IMR-90 (cell line): ENCODE results near the gene ENTPD1. TPM values are rescaled to one million over a fixed set of nuclear protein-coding genes. Genes with fewer than 3 reads are reported as not detected.

ENCODE experiments used
- ATAC-seq: fragments of 200-7000 bp; cut with Tn5 transposase; 2 replicates; pipeline ENCODE4 v1.9.1; 2020; ENCODE audit warnings: low read depth, mild to moderate bottlenecking, moderate library complexity
- BruUV-seq: library from RNA; stranded (reverse); fragments of 400-500 nt; replicated peaks from 2 replicates; lab custom pipeline; 2021; lab: Mats Ljungman, UMichigan
- CTCF ChIA-PET: fragments of 300-600 bp; formaldehyde crosslinking; extraction: SDS; loops from one replicate; lab custom pipeline; 2021; ENCODE audit warnings: antibody characterized with exemption; lab: Yijun Ruan, JAX
- POLR2A ChIA-PET: fragments of 300-600 bp; sonication (Branson Sonifier 250); formaldehyde crosslinking; loops from one replicate; lab custom pipeline; 2022; ENCODE audit warnings: antibody characterized with exemption; ENCODE audit not compliant: unreplicated experiment; lab: Charles Lee
- DNase-seq: peaks from one replicate; pipeline ENCODE4 v3.0.0; 2013
- H2AFZ ChIP-seq: replicated peaks from 2 replicates; pipeline ENCODE3; 2013; ENCODE audit warnings: low read length, mild to moderate bottlenecking; ENCODE audit not compliant: poor library complexity
- H2AK5ac ChIP-seq: 2 replicates; pipeline ENCODE4 v1.6.1; 2013; ENCODE audit warnings: low read depth, low read length, inconsistent platforms
- H2AK9ac ChIP-seq: replicated peaks from 2 replicates; pipeline ENCODE3; 2013; ENCODE audit warnings: mild to moderate bottlenecking, low read depth, low read length, moderate library complexity; ENCODE audit not compliant: poor library complexity
- H2BK120ac ChIP-seq: 2 replicates; pipeline ENCODE4 v1.6.1; 2013; ENCODE audit warnings: low read depth, low read length, inconsistent platforms
- H2BK15ac ChIP-seq: 3 replicates; pipeline ENCODE4 v1.6.1; 2013; ENCODE audit warnings: low read depth, low read length, inconsistent platforms
- H2BK20ac ChIP-seq: 2 replicates; pipeline ENCODE4 v1.6.1; 2013; ENCODE audit warnings: low read depth, mild to moderate bottlenecking, inconsistent platforms, low read length, moderate library complexity
- H2BK5ac ChIP-seq: 2 replicates; pipeline ENCODE4 v1.6.1; 2013; ENCODE audit warnings: mild to moderate bottlenecking, low read depth, low read length, inconsistent platforms; ENCODE audit not compliant: poor library complexity, severe bottlenecking
- H3K14ac ChIP-seq: replicated peaks from 2 replicates; pipeline ENCODE4 v1.6.1; 2013; ENCODE audit warnings: low read depth, low read length, inconsistent platforms
- H3K18ac ChIP-seq: 2 replicates; pipeline ENCODE4 v1.6.1; 2013; ENCODE audit warnings: low read depth, low read length, control low read depth
- H3K23ac ChIP-seq: 2 replicates; pipeline ENCODE4 v1.6.1; 2013; ENCODE audit warnings: low read depth, low read length, inconsistent platforms
- H3K27ac ChIP-seq: 2 replicates; pipeline ENCODE4 v1.5.1; 2013; ENCODE audit warnings: mild to moderate bottlenecking, control low read depth, low read length; ENCODE audit not compliant: insufficient read depth
- H3K27me3 ChIP-seq: 2 replicates; pipeline ENCODE4 v1.6.1; 2013; ENCODE audit warnings: low read length; ENCODE audit not compliant: control insufficient read depth, insufficient read depth
- H3K36me3 ChIP-seq: 2 replicates; pipeline ENCODE4 v1.6.1; 2013; ENCODE audit warnings: low read length, mixed read lengths; ENCODE audit not compliant: control insufficient read depth, insufficient read depth
- H3K4ac ChIP-seq: 2 replicates; pipeline ENCODE4 v1.6.1; 2013; ENCODE audit warnings: low read depth, low read length, inconsistent platforms
- H3K4me1 ChIP-seq: 2 replicates; pipeline ENCODE4 v1.6.1; 2013; ENCODE audit warnings: low read length, mixed read lengths; ENCODE audit not compliant: control insufficient read depth, insufficient read depth
- H3K4me2 ChIP-seq: 2 replicates; pipeline ENCODE4 v1.6.1; 2013; ENCODE audit warnings: low read depth, mild to moderate bottlenecking, control low read depth, low read length, moderate library complexity
- H3K4me3 ChIP-seq: 2 replicates; pipeline ENCODE4 v1.5.1; 2013; ENCODE audit warnings: low read depth, mild to moderate bottlenecking, control low read depth, low read length, moderate library complexity; ENCODE audit not compliant: insufficient read depth
- H3K56ac ChIP-seq: 2 replicates; pipeline ENCODE4 v1.6.1; 2013; ENCODE audit warnings: low read length, inconsistent platforms; ENCODE audit not compliant: insufficient read depth; ENCODE audit errors: extremely low read depth
- H3K79me1 ChIP-seq, 2 experiments: 2 replicates each; pipeline ENCODE4 v1.6.1; 2013; ENCODE audit warnings: low read length in 2 of 2, inconsistent platforms in 1 of 2, low read depth in 1 of 2
- H3K9ac ChIP-seq: 2 replicates; pipeline ENCODE4 v1.6.1; 2013; ENCODE audit warnings: low read depth, low read length, control low read depth
- H3K9me1 ChIP-seq: 2 replicates; pipeline ENCODE4 v1.6.1; 2013; ENCODE audit warnings: low read length, inconsistent platforms; ENCODE audit not compliant: insufficient read depth
- H3K9me3 ChIP-seq: 2 replicates; pipeline ENCODE4 v1.6.1; 2013; ENCODE audit warnings: low read length; ENCODE audit not compliant: control insufficient read depth, insufficient read depth
- H4K20me1 ChIP-seq: 2 replicates; pipeline ENCODE4 v1.6.1; 2013; ENCODE audit warnings: low read length, inconsistent platforms; ENCODE audit not compliant: insufficient read depth
- H4K5ac ChIP-seq: 2 replicates; pipeline ENCODE4 v1.6.1; 2013; ENCODE audit warnings: mild to moderate bottlenecking, low read depth, low read length, control low read depth
- H4K8ac ChIP-seq, 2 experiments: 2 replicates each; pipeline ENCODE4 v1.6.1; 2013; ENCODE audit warnings: low read depth in 2 of 2, low read length in 2 of 2, control low read depth in 1 of 2, inconsistent platforms in 1 of 2
- H4K91ac ChIP-seq: 2 replicates; pipeline ENCODE4 v1.6.1; 2013; ENCODE audit warnings: low read depth, low read length, inconsistent platforms; ENCODE audit not compliant: insufficient read depth
- BHLHE40 ChIP-seq: fragments of 150-350 bp; IDR thresholded peaks from 2 replicates; pipeline ENCODE4 v1.6.1; 2016; ENCODE audit warnings: mild to moderate bottlenecking, low read depth, low read length
- CEBPB ChIP-seq: IDR thresholded peaks from 2 replicates; pipeline ENCODE4 v1.6.1; 2012; ENCODE audit warnings: low read depth, low read length, improper control_type of control experiment
- CHD1 ChIP-seq: IDR thresholded peaks from 2 replicates; pipeline ENCODE4 v1.6.1; 2012; ENCODE audit warnings: low read depth, low read length, improper control_type of control experiment
- CTCF ChIP-seq: conservative IDR thresholded peaks from 2 replicates; pipeline ENCODE4 v1.5.1; 2012; ENCODE audit warnings: mild to moderate bottlenecking, low read depth, low read length, improper control_type of control experiment
- ELK1 ChIP-seq: fragments of 150-350 bp; IDR thresholded peaks from 2 replicates; pipeline ENCODE4 v1.6.1; 2016; ENCODE audit warnings: low read depth, mild to moderate bottlenecking, low read length, moderate library complexity, borderline replicate concordance
- FOS ChIP-seq: fragments of 150-350 bp; IDR thresholded peaks from 2 replicates; pipeline ENCODE4 v1.6.1; 2016; ENCODE audit warnings: low read depth, low read length
- MAFK ChIP-seq: IDR thresholded peaks from 2 replicates; pipeline ENCODE4 v1.6.1; 2012; ENCODE audit warnings: low read depth, low read length, improper control_type of control experiment
- MAZ ChIP-seq: IDR thresholded peaks from 2 replicates; pipeline ENCODE4 v1.6.1; 2012; ENCODE audit warnings: low read depth, mild to moderate bottlenecking, low read length, improper control_type of control experiment, moderate library complexity, borderline replicate concordance
- MXI1 ChIP-seq: IDR thresholded peaks from 2 replicates; pipeline ENCODE4 v1.6.1; 2012; ENCODE audit warnings: low read depth, mild to moderate bottlenecking, low read length, moderate library complexity, borderline replicate concordance
- NFE2L2 ChIP-seq: fragments of 150-350 bp; IDR thresholded peaks from 2 replicates; pipeline ENCODE4 v1.6.1; 2016; ENCODE audit warnings: low read depth, mild to moderate bottlenecking, low read length
- POLR2A ChIP-seq: IDR thresholded peaks from 2 replicates; pipeline ENCODE4 v1.6.1; 2012; ENCODE audit warnings: mild to moderate bottlenecking, low read depth, low read length
- RAD21 ChIP-seq: IDR thresholded peaks from 2 replicates; pipeline ENCODE4 v1.6.1; 2012; ENCODE audit warnings: low read length, improper control_type of control experiment
- RCOR1 ChIP-seq: IDR thresholded peaks from 2 replicates; pipeline ENCODE4 v1.6.1; 2012; ENCODE audit warnings: mild to moderate bottlenecking, low read length, improper control_type of control experiment; ENCODE audit not compliant: insufficient replicate concordance
- RFX5 ChIP-seq: IDR thresholded peaks from 2 replicates; pipeline ENCODE4 v1.8.0; 2012; ENCODE audit warnings: low read depth, mild to moderate bottlenecking, low read length, moderate library complexity
- SMC3 ChIP-seq: fragments of 150-350 bp; IDR thresholded peaks from 2 replicates; pipeline ENCODE4 v1.6.1; 2016; ENCODE audit warnings: low read depth, mild to moderate bottlenecking, antibody characterized with exemption, low read length, moderate library complexity
- WGBS, 2 experiments: methylation state at CpG; one replicate each; pipeline versions ENCODE4 v1.1.5 to v1.1.7; 2013; ENCODE audit warnings: missing lambda C conversion rate in 2 of 2; ENCODE audit not compliant: insufficient read length in 1 of 2; ENCODE audit errors: extremely low coverage in 2 of 2; 5-methylcytosine and 5-hydroxymethylcytosine counted together
- dilution Hi-C: fragments of 300-500 bp; cut with HindIII; formaldehyde crosslinking; loops from one replicate; pipeline ENCODE4 v1.14.3; 2018; ENCODE audit warnings: low sequenced_read_pairs; ENCODE audit not compliant: unreplicated experiment
- in situ Hi-C: fragments of 300-500 bp; cut with MboI; formaldehyde crosslinking; loops from 3 replicates; pipeline ENCODE4 v1.14.3; 2019; ENCODE audit warnings: low sequenced_read_pairs, inconsistent platforms, mixed read lengths
- intact Hi-C: fragments of 100-400 bp; cut with micrococcal nuclease; formaldehyde crosslinking; loops from 2 replicates; pipeline ENCODE4 v1.10.0; 2022
- polyA plus RNA-seq, 3 experiments: library from polyadenylated mRNA; depleted of rRNA; stranded (reverse); fragments of >200 nt; gene quantifications; 2 replicates each; pipeline ENCODE4 v1.2.3, GENCODE V29; 2012; ENCODE audit warnings: low replicate concordance in 1 of 3
- total RNA-seq: library from RNA; depleted of rRNA; stranded (reverse); fragments of >200 nt; gene quantifications from 2 replicates; pipeline ENCODE4 v1.2.3, GENCODE V29; 2012
- TF ChIP-seq, protein P1 (sequence below): fragments of 150-350 bp; IDR thresholded peaks from 2 replicates; pipeline ENCODE4 v1.6.1; 2017; ENCODE audit warnings: mild to moderate bottlenecking, antibody characterized with exemption, low read length, low read depth

Gene ENTPD1
- total and polyA plus RNA-seq, 2 of the 4 experiments (the other 2 are of a cell fraction) = under 0.01 TPM; not detected in 1

GRCh38 chr10:95761939-95762492 lies 6.1 kb downstream of the ENTPD1 start:
- Histone ChIP-seq H2AK5ac (no peak overlapping the region), H2BK120ac (no peak overlapping the region), H3K4ac (no peak overlapping the region), H3K23ac (no peak overlapping the region), H3K27ac (no peak overlapping the region), H3K14ac (no peak overlapping the region), H3K4me1 (peaks cover 1% of the 10 kb centered on the region; the same call in 1 of the 2 replicates), H4K8ac (no peak overlapping the region), H4K5ac (no peak overlapping the region), H2AK9ac (no peak overlapping the region), H3K9ac (no peak overlapping the region), H2AFZ (no peak overlapping the region), H3K79me1 (no peaks in the 10 kb centered on the region), H3K4me2 (no peak overlapping the region), H4K20me1 (no peaks in the 10 kb centered on the region), H3K9me3 (no peaks in the 10 kb centered on the region), H2BK5ac (no peak overlapping the region), H3K27me3 (no peaks in the 10 kb centered on the region), H3K4me3 (no peak overlapping the region), H2BK20ac (no peak overlapping the region), H3K9me1 (no peaks in the 10 kb centered on the region), H2BK15ac (no peak overlapping the region), H3K18ac (no peak overlapping the region), H4K91ac (no peak overlapping the region), H3K56ac (no peak overlapping the region), H3K36me3 (no peaks in the 10 kb centered on the region)
- ATAC-seq (no peak), DNase-seq (no peak)
- in situ Hi-C loops (no loop called here), intact Hi-C loops (no loop called here), dilution Hi-C loops (no loop called here)
- 40% methylated on average over 1 of the region's 3 CpGs; no CpG with 5 or more reads in 1 of the 2 experiments for WGBS, 2 experiments
- BruUV-seq = no TSS peak
- ChIA-PET POLR2A (no interaction called here), CTCF (interaction anchor here (1.1 kb wide), 1 partner anchor 68 kb away, joined by 5 read pairs; the partner anchor contains the start of gene TCTN3)
- TF ChIP-seq CTCF (no peak), MAFK (no peak), POLR2A (no peak), CEBPB (no peak), RAD21 (no peak), BHLHE40 (no peak), FOS (no peak), NFE2L2 (no peak), CHD1 (no peak), RCOR1 (no peak), MXI1 (no peak), RFX5 (no peak), MAZ (no peak), ELK1 (no peak), SMC3 (no peak)
- TF ChIP-seq, protein P1, sequence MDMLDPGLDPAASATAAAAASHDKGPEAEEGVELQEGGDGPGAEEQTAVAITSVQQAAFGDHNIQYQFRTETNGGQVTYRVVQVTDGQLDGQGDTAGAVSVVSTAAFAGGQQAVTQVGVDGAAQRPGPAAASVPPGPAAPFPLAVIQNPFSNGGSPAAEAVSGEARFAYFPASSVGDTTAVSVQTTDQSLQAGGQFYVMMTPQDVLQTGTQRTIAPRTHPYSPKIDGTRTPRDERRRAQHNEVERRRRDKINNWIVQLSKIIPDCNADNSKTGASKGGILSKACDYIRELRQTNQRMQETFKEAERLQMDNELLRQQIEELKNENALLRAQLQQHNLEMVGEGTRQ = no peak
